GM12891 (cell line): Measurements from ENCODE around the gene ITGA8.

Source experiments
- PAX5 ChIP-seq: IDR thresholded peaks from 2 replicates; pipeline ENCODE4 v1.6.1; 2011; ENCODE audit warnings: low read length, moderate library complexity, mild to moderate bottlenecking; ENCODE audit not compliant: insufficient read depth, severe bottlenecking
- POLR2A ChIP-seq: IDR thresholded peaks from 2 replicates; pipeline ENCODE4 v1.6.1; 2011; ENCODE audit warnings: low read depth, low read length, control low read depth
- POLR2AphosphoS5 ChIP-seq: IDR thresholded peaks from 2 replicates; pipeline ENCODE4 v1.6.1; 2011; ENCODE audit warnings: low read depth, low read length, control low read depth
- SPI1 ChIP-seq: IDR thresholded peaks from 2 replicates; pipeline ENCODE4 v1.6.1; 2011; ENCODE audit warnings: low read depth, low read length, control low read depth
- TAF1 ChIP-seq: IDR thresholded peaks from 2 replicates; pipeline ENCODE4 v1.6.1; 2011; ENCODE audit warnings: low read depth, low read length, control low read depth

GRCh38 chr10:15595260-15595659 lies 124.5 kb downstream of the ITGA8 start:
- TF ChIP-seq TAF1 (no peak), POLR2AphosphoS5 (no peak), POLR2A (no peak), SPI1 (no peak), PAX5 (no peak)
